T-helper 22 cell (primary cell): ENCODE measurements around the gene MRPL45.
"Not testable (repeated sequence)": the region's sequence is repeated elsewhere in the genome, so short reads cannot be mapped to it uniquely, and the experiment has no call there.

ENCODE experiments used
- DNase-seq: peaks from one replicate; pipeline ENCODE4 v3.0.0-alpha.2; 2020; ENCODE audit warnings: low read depth

Gene MRPL45

DNA sequence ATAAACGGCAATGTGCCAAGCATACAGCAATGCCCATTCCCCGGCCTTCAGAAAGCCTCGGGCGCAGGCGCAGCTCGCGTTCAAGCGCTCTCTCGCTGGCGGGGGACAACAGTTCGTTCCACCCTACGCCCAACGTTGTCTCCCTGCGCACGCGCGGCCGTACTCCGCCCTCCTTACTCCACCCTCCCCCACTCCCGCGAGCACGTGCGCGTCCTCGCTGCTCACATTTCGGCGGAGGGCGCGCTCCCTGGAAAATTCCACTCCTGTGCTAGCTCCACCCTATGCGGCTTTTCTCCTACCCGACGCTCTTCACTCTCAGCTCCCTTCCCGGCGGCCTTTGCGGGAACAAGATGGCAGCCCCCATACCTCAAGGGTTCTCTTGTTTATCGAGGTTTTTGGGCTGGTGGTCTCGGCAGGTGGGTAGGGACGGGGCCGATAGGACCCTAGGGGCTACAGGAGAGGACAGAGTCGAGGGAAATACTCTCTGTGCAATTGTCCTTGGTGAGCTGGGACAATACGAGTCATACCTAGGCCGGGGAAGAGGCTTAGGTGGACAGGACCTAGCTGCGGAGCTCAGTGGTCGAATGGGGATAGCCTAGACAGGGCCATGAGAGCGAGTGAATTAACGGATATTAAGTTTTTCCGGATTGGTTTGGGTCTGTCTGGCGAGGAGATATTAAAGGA, at the start of gene MRPL45:
Gene MRPL45, plus strand, starts transcription at position 335 of the 684 bp plus-strand sequence. Its CDS starts 16 bp downstream, at position 351.
- peak; percentile 89 for DNase-seq

DNA sequence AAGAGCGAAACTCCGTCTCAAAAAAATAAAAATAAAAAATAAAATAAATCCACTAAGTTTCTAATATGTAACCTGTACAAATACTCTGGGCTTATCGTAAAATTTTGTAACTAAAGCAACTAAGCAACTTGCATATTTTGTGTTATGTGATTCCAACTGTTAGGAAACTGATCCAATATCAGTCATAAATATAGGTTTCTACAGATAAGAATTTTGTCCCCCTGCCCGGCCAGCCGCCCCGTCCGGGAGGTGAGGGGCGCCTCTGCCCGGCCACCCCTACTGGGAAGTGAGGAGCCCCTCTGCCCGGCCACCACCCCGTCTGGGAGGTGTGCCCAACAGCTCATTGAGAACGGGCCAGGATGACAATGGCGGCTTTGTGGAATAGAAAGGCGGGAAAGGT, 43.8 kb upstream of the MRPL45 start:
- DNase-seq: not testable (repeated sequence)

DNA sequence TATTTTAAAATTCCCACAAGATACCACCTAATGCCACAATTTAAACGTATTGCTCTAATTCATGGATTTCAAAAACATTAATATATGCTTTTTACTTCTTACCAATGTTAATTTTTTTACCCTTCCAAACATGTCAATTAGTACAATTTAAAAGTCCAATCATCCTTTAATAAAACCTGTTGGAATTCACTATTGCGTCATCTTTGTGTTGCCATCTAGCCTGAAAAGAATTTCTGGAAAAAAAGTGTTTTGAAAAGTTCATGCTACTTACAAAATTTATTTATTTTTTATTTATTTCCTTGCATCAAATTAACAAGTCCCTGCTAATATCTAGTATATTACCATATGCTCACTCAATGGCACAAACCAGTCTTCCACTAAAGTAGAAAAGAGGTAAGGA, 42.6 kb upstream of the MRPL45 start:
- DNase-seq: not testable (repeated sequence)

DNA sequence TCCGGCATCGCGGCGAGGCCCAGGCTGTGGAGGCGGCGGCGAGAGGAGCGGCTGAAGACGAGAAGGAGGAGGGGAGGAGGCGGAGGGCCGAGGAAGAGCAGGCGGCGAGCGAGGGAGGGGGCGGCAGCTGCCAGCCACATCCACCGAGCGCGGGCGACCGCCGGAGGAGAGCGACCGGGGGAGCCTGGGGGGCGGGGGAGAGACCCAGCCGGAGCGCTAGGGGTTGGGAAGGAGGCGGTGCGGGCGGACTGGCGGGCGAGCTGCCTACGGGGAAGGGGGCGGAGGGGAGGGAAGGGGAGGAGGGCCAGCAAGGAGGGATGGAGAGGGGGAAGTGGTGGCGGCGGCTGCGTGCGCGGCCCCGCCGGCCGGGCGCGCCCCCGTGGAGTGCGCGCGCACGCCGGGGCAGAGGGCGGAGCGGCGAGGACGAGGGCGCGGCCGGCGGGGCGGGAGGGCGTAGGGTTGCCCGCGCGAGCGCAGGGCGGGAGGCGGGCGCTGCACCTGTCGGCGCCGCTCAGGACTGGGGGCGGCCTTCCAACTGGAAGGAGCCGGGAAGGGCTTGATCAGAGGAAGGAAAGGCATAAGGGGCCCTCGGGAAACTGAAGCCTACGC, 39.9 kb upstream of the MRPL45 start:
- DNase-seq: peak; percentile 88

DNA sequence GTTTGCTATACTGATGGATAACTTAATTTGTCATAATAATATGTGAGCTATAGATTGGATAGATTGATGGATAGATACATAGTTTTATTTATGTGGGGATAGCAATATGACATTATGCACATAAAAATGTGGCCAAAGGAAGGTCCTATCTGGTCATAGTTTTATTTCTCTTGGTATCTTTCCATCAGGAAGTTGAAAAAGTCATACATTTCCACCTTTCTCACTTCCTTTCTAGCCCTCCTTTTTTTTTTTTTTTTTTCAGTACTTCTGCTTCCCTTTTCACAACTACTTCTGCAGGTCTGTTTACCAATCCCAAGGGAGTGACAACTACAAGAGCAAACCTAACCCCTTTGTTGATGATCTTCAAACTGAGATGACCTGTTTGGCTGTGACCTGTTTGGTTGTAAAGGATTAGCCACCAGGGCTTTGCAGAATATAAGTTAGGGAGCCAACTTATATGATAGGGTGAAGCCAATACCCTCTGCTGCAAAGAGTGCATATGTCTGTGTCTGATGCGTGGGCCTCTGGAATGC, 30.9 kb upstream of the MRPL45 start:
- not testable (repeated sequence) for DNase-seq

DNA sequence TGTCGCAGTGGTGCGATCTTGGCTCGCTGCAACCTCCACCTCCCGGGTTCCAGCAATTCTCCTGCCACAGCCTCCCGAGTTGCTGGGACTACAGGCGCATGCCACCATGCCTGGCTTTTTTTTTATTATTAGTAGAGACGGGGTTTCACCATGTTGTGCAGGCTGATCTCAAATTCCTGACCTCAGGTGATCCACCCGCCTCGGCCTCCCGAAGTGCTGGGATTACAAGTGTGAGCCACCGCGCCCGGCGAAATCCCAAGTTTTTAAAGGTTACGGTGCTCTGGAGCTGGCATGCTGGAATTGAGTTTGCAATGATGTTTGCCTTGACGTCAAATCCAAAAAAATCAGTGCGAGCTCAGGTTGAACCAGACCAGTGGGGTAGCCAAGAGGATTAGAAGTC, 30.4 kb upstream of the MRPL45 start:
- not testable (repeated sequence) for DNase-seq

DNA sequence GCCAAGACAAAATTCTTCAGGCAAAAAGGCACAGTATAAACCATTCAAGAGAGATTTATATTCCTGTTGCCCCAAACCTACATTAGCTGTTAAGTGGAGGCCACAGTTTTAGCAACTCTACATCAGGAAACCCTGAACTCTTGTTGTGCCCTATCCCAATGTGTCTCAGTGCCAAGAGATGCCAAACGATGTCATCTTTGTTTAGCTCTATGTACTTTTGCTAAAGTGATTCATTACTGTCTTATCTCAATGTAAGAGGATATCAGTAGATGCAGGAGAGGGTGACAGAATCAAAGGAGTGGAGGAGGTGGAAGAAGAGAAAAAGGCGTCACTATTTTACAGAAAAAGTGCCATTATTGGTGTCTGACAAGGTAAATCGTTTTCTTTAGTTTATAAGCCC, 28.8 kb upstream of the MRPL45 start:
- DNase-seq: not testable (repeated sequence)

DNA sequence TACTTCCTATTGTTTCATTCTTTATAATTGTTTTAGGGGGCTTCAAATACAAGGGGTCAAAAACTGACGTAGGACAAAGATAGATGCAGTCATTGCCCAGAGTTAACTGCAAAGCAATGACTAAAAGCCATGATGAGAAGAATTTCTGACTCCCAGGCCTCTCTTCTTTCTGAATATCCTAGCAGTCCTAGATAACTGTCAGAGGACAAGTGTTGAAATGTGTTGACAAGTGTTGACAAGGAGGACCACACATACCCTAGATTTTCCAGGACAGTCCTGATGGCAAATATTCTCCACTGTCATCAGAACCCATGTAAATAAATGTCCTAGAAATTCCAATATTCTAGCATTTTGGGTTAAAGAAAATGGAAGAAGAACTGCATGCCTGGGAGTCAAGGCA, 27.9 kb upstream of the MRPL45 start:
- DNase-seq: not testable (repeated sequence)

DNA sequence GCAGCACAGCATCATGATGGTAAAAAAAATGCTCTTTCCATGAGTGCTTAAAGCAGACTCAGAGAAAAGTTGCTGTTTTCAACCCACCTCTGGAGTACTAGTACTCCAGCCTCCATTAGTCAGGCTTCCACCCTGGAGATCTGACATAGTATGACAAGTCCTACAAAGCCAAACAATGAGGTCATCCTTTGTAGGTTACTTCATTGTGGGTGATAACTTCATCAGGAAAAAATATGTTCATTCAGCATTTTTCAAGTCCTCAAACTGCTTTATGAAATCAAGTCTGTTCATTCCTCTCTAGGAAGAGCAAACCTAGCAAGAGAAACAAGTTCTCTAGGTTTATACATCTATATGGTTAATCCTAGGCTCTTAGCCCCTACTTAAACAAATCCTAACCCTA, 27.4 kb upstream of the MRPL45 start:
- not testable (repeated sequence) for DNase-seq

DNA sequence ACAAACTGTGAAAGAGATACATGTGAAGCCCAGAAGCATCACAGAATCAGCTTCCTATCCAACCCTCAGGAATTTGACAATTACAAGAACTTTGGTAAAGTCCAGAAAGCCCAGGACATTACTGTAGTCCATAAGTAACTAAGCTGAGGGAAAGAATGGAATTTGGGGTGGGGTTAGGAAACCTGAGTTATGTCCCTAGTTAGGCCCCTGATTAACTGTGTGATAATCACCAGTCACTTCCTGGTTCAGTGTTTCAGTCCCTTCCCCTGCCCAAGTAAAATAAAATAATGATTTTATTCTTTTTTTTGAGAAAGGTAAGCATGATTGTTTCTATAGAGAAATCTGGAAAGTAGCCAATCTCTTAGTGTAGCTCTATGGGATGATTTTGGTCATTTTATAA, 11.0 kb upstream of the MRPL45 start:
- DNase-seq: not testable (repeated sequence)

DNA sequence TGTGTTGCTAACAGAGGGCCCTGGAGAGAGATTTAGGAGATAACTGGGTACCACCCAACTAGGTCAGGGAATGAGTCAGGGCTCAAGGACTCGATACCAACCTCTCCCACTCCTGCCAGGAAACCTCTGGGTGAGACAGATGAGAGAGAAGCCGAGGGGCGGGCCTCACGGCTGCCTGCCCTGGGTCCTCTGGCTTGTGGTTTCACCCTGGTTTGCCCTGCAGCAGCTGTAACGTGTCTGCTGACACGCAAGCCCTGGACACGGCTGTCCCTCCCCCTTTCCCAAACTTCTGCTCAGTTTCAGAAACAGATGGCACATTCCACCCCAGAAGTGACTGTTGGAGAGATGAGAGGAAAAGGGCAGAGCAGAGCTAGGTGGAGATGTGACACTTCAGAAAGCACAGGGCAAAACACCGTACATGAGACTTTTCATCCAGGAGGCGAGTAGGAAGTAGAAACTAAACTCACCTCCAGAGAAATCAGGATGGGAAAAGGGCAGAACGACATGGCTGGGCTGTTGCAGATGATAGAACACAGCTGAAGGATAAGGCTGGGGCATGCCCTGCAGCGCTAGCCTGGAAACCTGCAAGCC, 10.4 kb upstream of the MRPL45 start:
- not testable (repeated sequence) for DNase-seq

DNA sequence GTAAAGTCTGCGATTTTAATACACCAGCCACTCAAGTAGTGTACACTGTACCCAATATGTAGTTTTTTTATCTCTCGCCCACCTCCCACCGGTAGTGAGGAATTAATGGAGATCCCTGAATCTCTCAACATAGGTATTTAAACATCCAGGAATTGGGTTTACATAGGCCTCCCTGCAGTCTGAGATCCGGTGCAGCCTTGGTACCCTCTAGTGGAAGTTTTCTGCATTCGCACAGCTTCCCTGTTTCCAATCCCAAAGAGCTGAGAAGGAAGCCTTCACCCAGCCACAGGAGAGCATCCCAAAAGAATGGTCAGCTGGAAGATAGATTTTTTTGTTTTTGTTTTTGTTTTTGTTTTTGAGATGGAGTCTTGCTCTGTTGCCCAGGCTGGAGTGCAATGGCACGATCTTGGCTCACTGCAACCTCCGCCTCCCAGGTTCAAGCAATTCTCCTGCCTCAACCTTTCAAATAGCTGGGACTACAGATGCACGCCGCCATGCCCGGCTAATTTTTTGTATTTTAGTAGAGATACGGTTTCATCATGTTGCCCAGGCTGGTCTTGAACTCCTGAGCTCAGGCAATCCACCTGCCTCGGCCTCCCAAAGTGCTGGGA, 8.6 kb upstream of the MRPL45 start:
- not testable (repeated sequence) for DNase-seq

DNA sequence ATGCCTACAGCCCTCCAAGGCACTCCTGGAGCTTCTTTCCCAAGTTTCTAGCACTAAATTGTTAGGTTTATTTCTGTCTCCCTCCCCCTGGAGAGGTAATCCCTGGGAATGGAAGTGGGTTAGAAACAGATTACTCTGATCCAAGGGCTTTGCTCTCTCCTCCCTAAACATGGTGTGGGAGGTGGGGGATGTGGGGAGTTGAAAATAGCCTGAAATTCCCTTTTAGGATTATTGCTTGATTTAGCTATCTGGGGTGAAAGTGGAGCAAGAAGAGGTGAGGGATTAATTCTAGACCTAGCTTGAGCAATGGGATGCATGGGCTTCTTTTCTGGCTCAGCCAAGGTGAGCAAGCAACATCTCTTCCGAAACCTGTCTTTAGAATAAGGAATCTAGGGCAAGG, 7.2 kb upstream of the MRPL45 start:
- not testable (repeated sequence) for DNase-seq

DNA sequence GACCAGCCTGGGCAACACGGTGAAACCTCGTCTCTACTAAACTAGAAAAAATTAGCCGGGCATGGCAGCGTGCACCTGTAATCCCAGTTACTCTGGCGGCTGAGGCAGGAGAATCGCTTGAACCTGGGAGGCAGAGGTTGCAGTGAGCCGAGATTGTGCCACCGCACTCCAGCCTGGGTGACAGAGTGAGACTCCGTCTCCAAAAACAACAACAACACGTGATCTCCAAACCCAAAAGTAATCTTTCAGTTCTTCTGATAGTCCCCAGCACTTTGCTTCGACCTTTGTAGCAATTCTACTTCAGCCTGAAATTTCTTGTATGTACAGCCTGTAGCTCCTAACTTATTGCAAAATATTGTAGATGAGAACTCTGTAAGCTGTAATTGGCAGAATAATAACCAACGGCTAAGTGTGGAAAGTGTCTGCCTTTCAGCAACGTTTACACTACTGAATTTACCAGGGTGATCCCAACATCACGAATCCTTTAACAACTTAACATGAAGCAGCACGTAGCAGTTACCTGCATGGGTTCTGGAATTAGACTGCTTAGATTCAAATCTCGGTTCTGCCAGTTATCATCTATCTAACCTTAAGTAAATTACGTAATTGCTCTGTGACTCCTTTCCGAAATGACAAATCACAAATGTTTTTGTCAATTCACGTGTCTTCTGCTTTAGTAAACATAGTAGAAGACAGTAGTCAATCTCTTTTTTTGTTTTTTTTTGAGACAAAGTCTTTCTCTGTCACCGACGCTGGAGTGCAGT, 1.2 kb upstream of the MRPL45 start:
- DNase-seq: not testable (repeated sequence)

DNA sequence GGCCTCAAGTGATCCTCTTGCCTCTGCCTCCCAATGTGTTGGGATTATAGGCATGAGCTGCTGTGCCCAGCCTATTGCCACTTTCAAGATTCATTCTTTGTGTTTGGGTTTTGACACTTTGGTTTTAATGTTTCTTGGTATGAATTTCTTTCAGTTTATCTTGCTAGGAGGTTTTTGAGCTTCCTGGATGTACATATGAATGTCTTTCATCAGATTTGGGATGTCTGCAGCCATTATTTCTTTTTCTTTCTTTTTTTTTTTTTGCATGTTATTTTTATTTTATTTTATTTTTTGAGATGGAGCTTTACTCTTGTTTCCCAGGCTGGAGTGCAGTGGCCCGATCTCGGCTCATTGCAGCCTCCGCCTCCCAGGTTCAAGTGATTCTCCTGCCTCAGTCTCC, 18.5 kb downstream of the MRPL45 start:
- DNase-seq: no peak

DNA sequence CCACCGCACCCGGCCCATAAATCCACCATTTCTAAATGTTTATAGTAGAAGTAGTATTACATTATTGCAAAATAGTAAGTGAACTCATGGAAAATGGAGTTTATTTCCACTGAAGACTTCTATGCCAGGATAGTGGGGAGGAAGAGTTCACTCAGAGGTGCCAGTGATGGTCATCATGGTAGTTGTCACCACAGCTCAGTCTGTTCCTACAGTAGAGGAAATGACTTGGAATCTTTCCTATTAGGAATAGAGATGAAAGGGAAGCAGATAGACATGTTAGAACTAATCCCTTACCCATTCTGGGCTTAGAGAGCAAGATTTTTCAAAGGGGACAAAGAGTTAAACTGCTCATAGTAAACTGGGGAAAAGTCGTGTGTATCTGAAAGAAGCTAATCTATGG, 20.1 kb downstream of the MRPL45 start:
- DNase-seq: no peak

DNA sequence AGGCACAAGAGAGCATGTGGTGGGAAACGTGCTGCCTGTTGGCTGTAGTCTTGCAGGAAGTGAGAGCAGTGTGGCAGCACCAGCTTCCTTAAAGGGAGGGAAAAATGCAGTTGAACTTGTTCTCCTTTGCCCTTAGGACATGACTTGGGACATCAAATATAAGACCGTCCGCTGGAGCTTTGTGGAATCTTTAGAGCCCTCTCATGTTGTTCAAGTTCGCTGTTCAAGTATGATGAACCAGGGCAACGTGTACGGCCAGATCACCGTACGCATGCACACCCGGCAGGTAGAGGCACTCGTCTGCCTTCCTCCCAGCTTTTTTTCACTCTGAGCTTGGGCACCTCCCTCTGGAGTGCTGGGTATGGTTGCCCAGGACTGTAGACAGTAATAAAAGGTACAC, 23.5 kb downstream of the MRPL45 start:
- DNase-seq: no peak

DNA sequence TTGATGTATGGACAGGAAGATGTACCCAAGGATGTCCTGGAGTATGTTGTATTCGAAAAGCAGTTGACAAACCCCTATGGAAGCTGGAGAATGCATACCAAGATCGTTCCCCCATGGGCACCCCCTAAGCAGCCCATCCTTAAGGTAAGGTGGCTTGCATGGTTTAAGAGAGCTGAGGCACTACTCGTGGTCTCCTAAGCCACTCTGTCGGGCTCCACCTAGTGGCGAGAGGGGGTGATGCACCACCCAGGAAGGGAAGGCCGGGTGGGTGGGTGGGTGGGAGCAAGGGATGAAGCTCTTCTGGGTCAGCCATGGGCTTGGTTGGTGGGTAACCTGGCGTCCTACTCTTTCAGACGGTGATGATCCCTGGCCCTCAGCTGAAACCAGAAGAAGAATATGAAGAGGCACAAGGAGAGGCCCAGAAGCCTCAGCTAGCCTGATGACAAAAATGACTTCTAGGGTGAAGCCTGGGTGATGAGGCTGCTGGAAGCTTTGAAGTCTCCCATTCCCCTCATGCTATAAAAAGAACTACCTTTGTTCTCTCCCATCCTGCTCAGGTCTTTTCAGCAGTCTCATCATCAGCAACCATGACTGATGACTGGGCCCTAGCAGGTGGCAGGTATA, 25.3 kb downstream of the MRPL45 start:
- DNase-seq: peak; percentile 19

DNA sequence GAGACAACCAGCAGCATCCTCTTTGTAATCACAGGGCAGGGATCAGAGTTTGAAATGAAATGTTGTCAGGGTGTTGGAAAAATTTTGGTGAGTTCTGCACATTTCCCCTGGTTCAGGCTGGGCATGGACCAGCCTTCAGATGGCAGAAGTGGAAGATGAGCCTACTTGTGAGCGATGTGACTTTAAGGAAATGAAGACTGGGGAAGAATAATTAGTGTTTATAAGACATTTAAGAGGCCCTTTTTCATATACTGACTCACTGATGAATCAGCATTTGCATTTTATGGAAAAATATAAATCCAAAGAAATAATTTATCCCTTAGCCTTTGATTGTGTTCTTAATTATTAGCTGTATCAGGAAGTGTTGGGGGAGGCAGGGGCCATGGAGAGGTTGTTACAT, 25.9 kb downstream of the MRPL45 start:
- no peak for DNase-seq

DNA sequence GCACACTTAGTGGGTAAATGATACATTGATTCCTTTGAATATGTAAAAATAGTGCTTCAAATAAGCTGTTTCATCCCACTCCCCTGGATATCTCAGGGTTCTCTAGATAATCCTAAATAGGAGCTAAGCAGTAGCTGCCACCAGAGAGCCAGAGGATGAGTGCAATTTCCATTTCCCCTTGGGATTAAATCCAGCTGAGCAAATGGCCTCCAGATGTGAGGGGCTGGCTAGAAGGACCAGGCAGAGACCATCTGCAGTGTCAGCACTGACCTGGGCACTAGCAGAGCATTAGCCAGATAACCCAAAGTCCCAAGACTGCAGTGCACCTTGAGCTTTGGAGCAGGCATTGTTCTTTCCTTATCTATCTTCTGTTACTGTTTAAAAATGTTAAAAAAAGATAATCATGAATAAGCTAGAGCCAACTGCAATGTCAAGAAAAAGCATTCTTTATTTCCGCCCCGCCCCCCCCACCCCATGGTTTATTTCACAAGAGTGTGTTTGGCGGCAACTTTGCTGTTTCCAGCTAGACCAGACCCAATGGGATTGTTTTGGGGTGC, 27.3 kb downstream of the MRPL45 start:
- DNase-seq: no peak

DNA sequence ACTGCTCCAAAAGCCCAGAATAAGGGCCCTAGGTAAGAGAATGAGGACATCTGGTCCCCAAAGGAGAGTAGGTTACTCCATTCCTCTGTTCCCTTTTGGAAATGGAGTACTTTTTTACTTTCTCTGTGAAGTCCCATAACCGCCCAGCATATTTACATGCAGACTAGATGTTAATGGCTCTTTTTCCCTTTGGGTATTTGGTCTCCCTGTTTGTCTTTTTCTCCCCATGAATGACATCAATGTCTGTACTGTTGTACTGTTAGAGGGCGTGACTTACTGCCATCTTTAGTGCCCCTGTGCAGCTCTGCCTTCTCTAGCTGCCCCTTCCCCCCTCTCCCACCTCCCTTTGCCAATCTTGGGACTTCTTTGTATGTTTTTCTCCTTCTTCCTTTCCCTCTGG, 27.8 kb downstream of the MRPL45 start:
- no peak for DNase-seq
